Measurements from ENCODE around the gene ALPK3. TPM values are rescaled to one million over a fixed set of nuclear protein-coding genes. Genes with fewer than 3 reads are reported as not detected.

The ALPK3 gene
- polyA plus RNA-seq, 1 donor from 2014 or later: not detected

- Histone ChIP-seq H3K4me3 (ENCODE audit: low read length) (no peak overlapping the region), H3K27me3 (ENCODE audit: insufficient read depth, low read depth, low read length) (no peaks in the 10 kb centered on the region), H3K9me3 (ENCODE audit: low read length) (no peaks in the 10 kb centered on the region), H3K9ac (ENCODE audit: low read length) (no peak overlapping the region), H3K36me3 (ENCODE audit: insufficient read depth, low read length) (no peaks in the 10 kb centered on the region), H3K27ac (ENCODE audit: low read length) (no peak overlapping the region), H3K9me2 (ENCODE audit: insufficient read depth, low read length) (no peaks in the 10 kb centered on the region), H4K20me1 (ENCODE audit: insufficient read depth) (no peaks in the 10 kb centered on the region), H2AFZ (ENCODE audit: low read depth, low read length) (no peak overlapping the region), H3F3A (ENCODE audit: insufficient read depth, low read length, poor library complexity, severe bottlenecking) (no peaks in the 10 kb centered on the region), H3K4me2 (ENCODE audit: low read length) (no peak overlapping the region), H3K79me2 (replicated peaks; ENCODE audit: insufficient read depth, low read length) (no peaks in the 10 kb centered on the region)
- TF ChIP-seq SMC3 (conservative IDR thresholded peaks at IDR 0.05; ENCODE audit: poor library complexity) (no peak), MXI1 (conservative IDR thresholded peaks at IDR 0.05; ENCODE audit: poor library complexity, severe bottlenecking) (no peak), EZH2 (IDR thresholded peaks at IDR 0.05; ENCODE audit: borderline replicate concordance, insufficient read depth, low read length, poor library complexity, severe bottlenecking) (no peak), TAF1 (IDR thresholded peaks at IDR 0.05; ENCODE audit: low read depth) (no peak), POLR2AphosphoS5 (IDR thresholded peaks at IDR 0.05) (no peak), RAD21 (conservative IDR thresholded peaks at IDR 0.05) (no peak), REST (IDR thresholded peaks at IDR 0.05; ENCODE audit: borderline replicate concordance) (no peak)
- TF ChIP-seq, protein P1, sequence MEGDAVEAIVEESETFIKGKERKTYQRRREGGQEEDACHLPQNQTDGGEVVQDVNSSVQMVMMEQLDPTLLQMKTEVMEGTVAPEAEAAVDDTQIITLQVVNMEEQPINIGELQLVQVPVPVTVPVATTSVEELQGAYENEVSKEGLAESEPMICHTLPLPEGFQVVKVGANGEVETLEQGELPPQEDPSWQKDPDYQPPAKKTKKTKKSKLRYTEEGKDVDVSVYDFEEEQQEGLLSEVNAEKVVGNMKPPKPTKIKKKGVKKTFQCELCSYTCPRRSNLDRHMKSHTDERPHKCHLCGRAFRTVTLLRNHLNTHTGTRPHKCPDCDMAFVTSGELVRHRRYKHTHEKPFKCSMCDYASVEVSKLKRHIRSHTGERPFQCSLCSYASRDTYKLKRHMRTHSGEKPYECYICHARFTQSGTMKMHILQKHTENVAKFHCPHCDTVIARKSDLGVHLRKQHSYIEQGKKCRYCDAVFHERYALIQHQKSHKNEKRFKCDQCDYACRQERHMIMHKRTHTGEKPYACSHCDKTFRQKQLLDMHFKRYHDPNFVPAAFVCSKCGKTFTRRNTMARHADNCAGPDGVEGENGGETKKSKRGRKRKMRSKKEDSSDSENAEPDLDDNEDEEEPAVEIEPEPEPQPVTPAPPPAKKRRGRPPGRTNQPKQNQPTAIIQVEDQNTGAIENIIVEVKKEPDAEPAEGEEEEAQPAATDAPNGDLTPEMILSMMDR (IDR thresholded peaks at IDR 0.05; ENCODE audit: poor library complexity, severe bottlenecking): no peak
Measured at GRCh38 chr15:84847382-84847781, 30.2 kb downstream of the ALPK3 start.

GRCh38 chr15:84852212-84852611 lies 35.1 kb downstream of the ALPK3 start:
- no peak overlapping the region for H3K4me2 ChIP-seq (ENCODE audit: low read length)
- no peaks in the 10 kb centered on the region for H3K36me3 ChIP-seq (ENCODE audit: insufficient read depth, low read length)
- H3K9ac ChIP-seq (ENCODE audit: low read length): no peak overlapping the region
- no peaks in the 10 kb centered on the region for H3K9me2 ChIP-seq (ENCODE audit: insufficient read depth, low read length)
- no peak for TF ChIP-seq MXI1 (conservative IDR thresholded peaks at IDR 0.05; ENCODE audit: poor library complexity, severe bottlenecking)
- no peak for TF ChIP-seq EP300 (conservative IDR thresholded peaks at IDR 0.05; ENCODE audit: poor library complexity, severe bottlenecking)
- no peak for TF ChIP-seq EZH2 (IDR thresholded peaks at IDR 0.05; ENCODE audit: borderline replicate concordance, insufficient read depth, low read length, poor library complexity, severe bottlenecking)
- no peak for TF ChIP-seq POLR2AphosphoS5 (IDR thresholded peaks at IDR 0.05)
- H4K20me1 ChIP-seq (ENCODE audit: insufficient read depth): no peaks in the 10 kb centered on the region
- no peaks in the 10 kb centered on the region for H3K9me3 ChIP-seq (ENCODE audit: low read length)
- H3F3A ChIP-seq (ENCODE audit: insufficient read depth, low read length, poor library complexity, severe bottlenecking): no peaks in the 10 kb centered on the region
- H2AFZ ChIP-seq (ENCODE audit: low read depth, low read length): no peak overlapping the region
- H3K27me3 ChIP-seq (ENCODE audit: insufficient read depth, low read depth, low read length): no peaks in the 10 kb centered on the region
- no peaks in the 10 kb centered on the region for H3K79me2 ChIP-seq (replicated peaks; ENCODE audit: insufficient read depth, low read length)
- no peak overlapping the region for H3K4me3 ChIP-seq (ENCODE audit: low read length)
- H3K27ac ChIP-seq (ENCODE audit: low read length): no peak overlapping the region
